ENCODE data around the gene SEC61A1.

SEC61A1 gene

GRCh38 chr3:128113817-128114794 lies 61.9 kb downstream of the SEC61A1 start:
- DNase-seq = no peak
